ENCODE results near the gene HCK. TPM values are rescaled to one million over a fixed set of nuclear protein-coding genes. Genes with fewer than 3 reads are reported as not detected.

Gene HCK
- total and polyA plus RNA-seq, 9 of the 15 experiments (the other 6 are each of a cell fraction or from before 2014, with no cell fraction given) = 0.09 to 0.51 (median 0.27) TPM; not detected in 6

DNA sequence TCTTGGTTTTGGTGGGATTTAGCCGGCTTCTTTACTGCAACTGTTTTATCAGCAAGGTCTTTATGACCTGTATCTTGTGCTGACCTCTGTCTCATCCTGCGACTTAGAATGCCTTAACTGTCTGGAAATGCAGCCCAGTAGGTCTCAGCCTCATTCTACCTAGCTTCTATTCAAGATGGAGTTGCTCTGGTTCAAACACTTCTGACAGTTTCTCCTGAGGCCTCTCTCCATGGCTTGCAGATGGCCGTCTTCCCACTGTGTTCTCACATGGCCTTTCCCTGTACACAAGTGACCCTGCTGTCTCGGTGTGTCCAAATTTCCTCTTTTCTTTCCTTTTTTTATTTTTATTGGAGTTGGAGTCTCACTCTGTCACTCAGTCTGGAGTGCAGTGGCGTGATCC lies 46.0 kb upstream of the HCK start:
- intact Hi-C loops (cut with micrococcal nuclease) = no loop called here
- no peak for ATAC-seq
- peaks cover 0 to 11% of the 10 kb centered on the region in 2 experiments; a peak in 4 of 5 replicates for H3K4me1 ChIP-seq (replicated peaks in 1 of 2; ENCODE audit: control insufficient read depth in 2 of 2, insufficient read depth in 2 of 2, low read length in 2 of 2)
- in situ Hi-C loops (cut with MboI) = no loop called here
- no TSS peak for BruUV-seq (replicated peaks)
- no peak overlapping the region for H3K4me2 ChIP-seq (ENCODE audit: insufficient read depth, low read length)
- no peak overlapping the region for H2AFZ ChIP-seq (ENCODE audit: low read depth, low read length)
- H3K27me3 ChIP-seq (ENCODE audit: control insufficient read depth in 2 of 2, insufficient read depth in 2 of 2, low read length in 2 of 2) = peaks cover 0 to 9% of the 10 kb centered on the region in 2 experiments; a peak in 1 of 5 replicates
- DNase-seq (ENCODE audit: extremely low read depth in 1 of 4, low spot score in 3 of 4) = no peak
- 35% methylated on average over 5 of the region's 5 CpGs for WGBS (ENCODE audit: insufficient coverage, low coverage, missing lambda C conversion rate)
- no peaks in the 10 kb centered on the region for H3K9me1 ChIP-seq (ENCODE audit: control insufficient read depth, insufficient read depth, low read length)
- H3K4me3 ChIP-seq = no peak overlapping the region
- H3K9ac ChIP-seq (ENCODE audit: insufficient read depth in 1 of 2, low read depth in 2 of 2, low read length in 2 of 2) = no peak overlapping the region
- no peaks in the 10 kb centered on the region for H3K79me2 ChIP-seq (ENCODE audit: control insufficient read depth, insufficient read depth, low read length)
- no peak for FAIRE-seq
- CTCF ChIA-PET (ENCODE audit: low intra/inter-chr PET ratio) = no interaction called here
- H3K27ac ChIP-seq (ENCODE audit: extremely low read depth, low read depth, low read length) = no peak overlapping the region
- no peaks in the 10 kb centered on the region for H3K9me3 ChIP-seq (replicated peaks; ENCODE audit: control insufficient read depth, insufficient read depth, low read depth, low read length)
- no peaks in the 10 kb centered on the region for H4K20me1 ChIP-seq (replicated peaks; ENCODE audit: control insufficient read depth, insufficient read depth, low read length)
- POLR2A ChIA-PET = no interaction called here
- H3K36me3 ChIP-seq (ENCODE audit: control insufficient read depth, insufficient read depth, low read length) = no peaks in the 10 kb centered on the region
- TF ChIP-seq GTF2A2 (tag; IDR thresholded peaks at IDR 0.05) (peak; percentile 74), EWSR1 (IDR thresholded peaks at IDR 0.05; ENCODE audit: borderline replicate concordance, low read depth, partially characterized antibody) (no peak), ZNF212 (CRISPR knock-in tag; IDR thresholded peaks at IDR 0.05) (no peak), EGR1 (conservative IDR thresholded peaks at IDR 0.05) (no peak), ZNF584 (CRISPR knock-in tag; IDR thresholded peaks at IDR 0.05; ENCODE audit: low read depth) (0 out of 2 replicates have a peak, but pooled peaks have one; percentile 26), CBFA2T2 (conservative IDR thresholded peaks at IDR 0.05) (no peak), PHF21A (IDR thresholded peaks at IDR 0.05; ENCODE audit: borderline replicate concordance, low read depth) (no peak), ZC3H4 (CRISPR knock-in tag; IDR thresholded peaks at IDR 0.05; ENCODE audit: borderline replicate concordance) (no peak), SIN3A (IDR thresholded peaks at IDR 0.05; ENCODE audit: borderline replicate concordance in 2 of 2, control insufficient read depth in 1 of 2, low read depth in 2 of 2, low read length in 2 of 2) (no peak), NONO (IDR thresholded peaks at IDR 0.05; ENCODE audit: low read depth in 2 of 2, low read length in 1 of 2) (no peak), ZNF668 (CRISPR knock-in tag; IDR thresholded peaks at IDR 0.05) (peak; percentile 70; the same call in 1 of the 2 replicates), RFX7 (CRISPR knock-in tag; IDR thresholded peaks at IDR 0.05) (no peak), ZC3H11A (IDR thresholded peaks at IDR 0.05; ENCODE audit: low read depth, low read length) (no peak)
- TF ChIP-seq, protein P1, sequence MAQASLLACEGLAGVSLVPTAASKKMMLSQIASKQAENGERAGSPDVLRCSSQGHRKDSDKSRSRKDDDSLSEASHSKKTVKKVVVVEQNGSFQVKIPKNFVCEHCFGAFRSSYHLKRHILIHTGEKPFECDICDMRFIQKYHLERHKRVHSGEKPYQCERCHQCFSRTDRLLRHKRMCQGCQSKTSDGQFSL (CRISPR knock-in tag; IDR thresholded peaks at IDR 0.05) = no peak
- TF ChIP-seq, protein P1 (tag; IDR thresholded peaks at IDR 0.05) = peak in 1 of 2 experiments; percentile 88; a peak in 2 of 4 replicates
- TF ChIP-seq, protein P2, sequence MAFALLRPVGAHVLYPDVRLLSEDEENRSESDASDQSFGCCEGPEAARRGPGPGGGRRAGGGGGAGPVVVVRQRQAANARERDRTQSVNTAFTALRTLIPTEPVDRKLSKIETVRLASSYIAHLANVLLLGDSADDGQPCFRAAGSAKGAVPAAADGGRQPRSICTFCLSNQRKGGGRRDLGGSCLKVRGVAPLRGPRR (CRISPR knock-in tag; IDR thresholded peaks at IDR 0.05) = no peak
- TF ChIP-seq, protein P3, sequence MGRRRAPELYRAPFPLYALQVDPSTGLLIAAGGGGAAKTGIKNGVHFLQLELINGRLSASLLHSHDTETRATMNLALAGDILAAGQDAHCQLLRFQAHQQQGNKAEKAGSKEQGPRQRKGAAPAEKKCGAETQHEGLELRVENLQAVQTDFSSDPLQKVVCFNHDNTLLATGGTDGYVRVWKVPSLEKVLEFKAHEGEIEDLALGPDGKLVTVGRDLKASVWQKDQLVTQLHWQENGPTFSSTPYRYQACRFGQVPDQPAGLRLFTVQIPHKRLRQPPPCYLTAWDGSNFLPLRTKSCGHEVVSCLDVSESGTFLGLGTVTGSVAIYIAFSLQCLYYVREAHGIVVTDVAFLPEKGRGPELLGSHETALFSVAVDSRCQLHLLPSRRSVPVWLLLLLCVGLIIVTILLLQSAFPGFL (CRISPR knock-in tag; IDR thresholded peaks at IDR 0.05) = no peak
- TF ChIP-seq, protein P4, sequence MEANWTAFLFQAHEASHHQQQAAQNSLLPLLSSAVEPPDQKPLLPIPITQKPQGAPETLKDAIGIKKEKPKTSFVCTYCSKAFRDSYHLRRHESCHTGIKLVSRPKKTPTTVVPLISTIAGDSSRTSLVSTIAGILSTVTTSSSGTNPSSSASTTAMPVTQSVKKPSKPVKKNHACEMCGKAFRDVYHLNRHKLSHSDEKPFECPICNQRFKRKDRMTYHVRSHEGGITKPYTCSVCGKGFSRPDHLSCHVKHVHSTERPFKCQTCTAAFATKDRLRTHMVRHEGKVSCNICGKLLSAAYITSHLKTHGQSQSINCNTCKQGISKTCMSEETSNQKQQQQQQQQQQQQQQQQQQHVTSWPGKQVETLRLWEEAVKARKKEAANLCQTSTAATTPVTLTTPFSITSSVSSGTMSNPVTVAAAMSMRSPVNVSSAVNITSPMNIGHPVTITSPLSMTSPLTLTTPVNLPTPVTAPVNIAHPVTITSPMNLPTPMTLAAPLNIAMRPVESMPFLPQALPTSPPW (CRISPR knock-in tag; IDR thresholded peaks at IDR 0.05) = no peak
- TF ChIP-seq, protein P5, sequence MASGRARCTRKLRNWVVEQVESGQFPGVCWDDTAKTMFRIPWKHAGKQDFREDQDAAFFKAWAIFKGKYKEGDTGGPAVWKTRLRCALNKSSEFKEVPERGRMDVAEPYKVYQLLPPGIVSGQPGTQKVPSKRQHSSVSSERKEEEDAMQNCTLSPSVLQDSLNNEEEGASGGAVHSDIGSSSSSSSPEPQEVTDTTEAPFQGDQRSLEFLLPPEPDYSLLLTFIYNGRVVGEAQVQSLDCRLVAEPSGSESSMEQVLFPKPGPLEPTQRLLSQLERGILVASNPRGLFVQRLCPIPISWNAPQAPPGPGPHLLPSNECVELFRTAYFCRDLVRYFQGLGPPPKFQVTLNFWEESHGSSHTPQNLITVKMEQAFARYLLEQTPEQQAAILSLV (tag; IDR thresholded peaks at IDR 0.05) = peak; percentile 66; the same call in 1 of the 2 replicates

All from K562 (cell line).